SK-N-SH (cell line): ENCODE data around the gene C16orf96.

Source experiments
- EP300 ChIP-seq, 2 experiments: IDR thresholded peaks; 2 replicates each; pipeline versions ENCODE4 v1.4.0 to v1.6.1; 2012; ENCODE audit warnings: borderline replicate concordance in 1 of 2, low read depth in 1 of 2, low read length in 1 of 2
- SIN3A ChIP-seq: IDR thresholded peaks from 2 replicates; pipeline ENCODE4 v1.6.1; 2012; ENCODE audit warnings: low read depth, mild to moderate bottlenecking, low read length, moderate library complexity, borderline replicate concordance
- YY1 ChIP-seq: IDR thresholded peaks from 2 replicates; pipeline ENCODE4 v1.4.0; 2012; ENCODE audit warnings: low read depth, mild to moderate bottlenecking
- TF ChIP-seq, protein P1 (sequence below): fragments of 200-600 bp; sonication (generic); IDR thresholded peaks from 2 replicates; pipeline ENCODE4 v1.6.1; 2017; ENCODE audit warnings: antibody characterized with exemption, mild to moderate bottlenecking, moderate library complexity
- TF ChIP-seq, protein P2 (sequence below): IDR thresholded peaks from 2 replicates; pipeline ENCODE4 v1.4.0; 2012; ENCODE audit warnings: low read depth, borderline replicate concordance

DNA sequence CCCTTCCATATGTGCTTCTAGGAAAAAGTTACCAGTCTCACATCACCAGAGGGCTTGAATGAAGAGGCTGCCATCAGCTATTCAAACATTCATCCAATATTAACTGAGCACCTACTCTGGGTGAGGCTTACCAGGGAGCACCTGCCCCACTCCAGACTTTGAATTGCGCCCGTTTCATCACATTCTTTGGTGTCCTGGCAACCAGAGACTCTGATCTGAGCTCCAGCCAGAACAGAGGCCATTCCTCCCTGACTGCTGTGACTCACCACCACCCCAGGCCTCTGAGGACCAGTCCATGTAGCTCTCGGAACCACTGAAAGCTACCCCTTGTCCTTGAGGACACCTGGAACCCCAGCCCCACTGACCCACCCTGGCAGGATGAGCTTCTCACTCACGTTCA is at the start of gene C16orf96:
- TF ChIP-seq SIN3A: no peak
- TF ChIP-seq, protein P1, sequence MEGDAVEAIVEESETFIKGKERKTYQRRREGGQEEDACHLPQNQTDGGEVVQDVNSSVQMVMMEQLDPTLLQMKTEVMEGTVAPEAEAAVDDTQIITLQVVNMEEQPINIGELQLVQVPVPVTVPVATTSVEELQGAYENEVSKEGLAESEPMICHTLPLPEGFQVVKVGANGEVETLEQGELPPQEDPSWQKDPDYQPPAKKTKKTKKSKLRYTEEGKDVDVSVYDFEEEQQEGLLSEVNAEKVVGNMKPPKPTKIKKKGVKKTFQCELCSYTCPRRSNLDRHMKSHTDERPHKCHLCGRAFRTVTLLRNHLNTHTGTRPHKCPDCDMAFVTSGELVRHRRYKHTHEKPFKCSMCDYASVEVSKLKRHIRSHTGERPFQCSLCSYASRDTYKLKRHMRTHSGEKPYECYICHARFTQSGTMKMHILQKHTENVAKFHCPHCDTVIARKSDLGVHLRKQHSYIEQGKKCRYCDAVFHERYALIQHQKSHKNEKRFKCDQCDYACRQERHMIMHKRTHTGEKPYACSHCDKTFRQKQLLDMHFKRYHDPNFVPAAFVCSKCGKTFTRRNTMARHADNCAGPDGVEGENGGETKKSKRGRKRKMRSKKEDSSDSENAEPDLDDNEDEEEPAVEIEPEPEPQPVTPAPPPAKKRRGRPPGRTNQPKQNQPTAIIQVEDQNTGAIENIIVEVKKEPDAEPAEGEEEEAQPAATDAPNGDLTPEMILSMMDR: no peak
- TF ChIP-seq EP300 (IDR thresholded peaks at IDR 0.05; ENCODE audit: borderline replicate concordance in 1 of 2, low read depth in 1 of 2, low read length in 1 of 2): no peak
- TF ChIP-seq YY1: no peak
- TF ChIP-seq, protein P2, sequence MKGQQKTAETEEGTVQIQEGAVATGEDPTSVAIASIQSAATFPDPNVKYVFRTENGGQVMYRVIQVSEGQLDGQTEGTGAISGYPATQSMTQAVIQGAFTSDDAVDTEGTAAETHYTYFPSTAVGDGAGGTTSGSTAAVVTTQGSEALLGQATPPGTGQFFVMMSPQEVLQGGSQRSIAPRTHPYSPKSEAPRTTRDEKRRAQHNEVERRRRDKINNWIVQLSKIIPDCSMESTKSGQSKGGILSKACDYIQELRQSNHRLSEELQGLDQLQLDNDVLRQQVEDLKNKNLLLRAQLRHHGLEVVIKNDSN: no peak
